ENCODE measurements around the gene DLGAP3.

- TF ChIP-seq POLR2A (IDR thresholded peaks at IDR 0.05) (no peak), CTCF (IDR thresholded peaks at IDR 0.05) (no peak)
Measured at GRCh38 chr1:34929853-34930701, 627 bp upstream of the DLGAP3 start.

All from body of pancreas (tissue), 4 donors.